Amniotic epithelial cell (primary cell): ENCODE measurements around the gene CTDSPL.

Source experiments
- DNase-seq: peaks from one replicate; pipeline ENCODE4 v3.0.0-alpha.2; 2010; ENCODE audit warnings: low read depth

The CTDSPL gene

GRCh38 chr3:38002940-38003339, 141.3 kb downstream of the CTDSPL start:
- no peak for DNase-seq

- DNase-seq: peak; percentile 28
These were observed 141.7 kb downstream of the CTDSPL start for GRCh38 chr3:38003371-38003816.

GRCh38 chr3:38003817-38004414, 142.2 kb downstream of the CTDSPL start:
- no peak for DNase-seq

GRCh38 chr3:38004415-38005075, 142.9 kb downstream of the CTDSPL start:
- DNase-seq: peak; percentile 47

GRCh38 chr3:38005076-38006020, 143.7 kb downstream of the CTDSPL start:
- DNase-seq: no peak

- no peak for DNase-seq
These were observed 144.4 kb downstream of the CTDSPL start for GRCh38 chr3:38006031-38006430.

- DNase-seq: no peak
These were observed 144.8 kb downstream of the CTDSPL start for GRCh38 chr3:38006445-38006995.

GRCh38 chr3:38007754-38008090, 146.0 kb downstream of the CTDSPL start:
- no peak for DNase-seq

GRCh38 chr3:38008191-38008701, 146.6 kb downstream of the CTDSPL start:
- DNase-seq: no peak

- DNase-seq: no peak
These were observed 147.4 kb downstream of the CTDSPL start for GRCh38 chr3:38008971-38009580.

GRCh38 chr3:38009807-38010591, 148.3 kb downstream of the CTDSPL start:
- no peak for DNase-seq

- no peak for DNase-seq
These were observed 149.4 kb downstream of the CTDSPL start for GRCh38 chr3:38011111-38011510.

GRCh38 chr3:38015485-38015884, 153.8 kb downstream of the CTDSPL start:
- DNase-seq: no peak

- DNase-seq: no peak
These were observed 154.3 kb downstream of the CTDSPL start for GRCh38 chr3:38015984-38016383.

- no peak for DNase-seq
These were observed 154.7 kb downstream of the CTDSPL start for GRCh38 chr3:38016410-38016809.

- DNase-seq: no peak
These were observed 155.3 kb downstream of the CTDSPL start for GRCh38 chr3:38016847-38017444.

GRCh38 chr3:38017445-38018295, 156.0 kb downstream of the CTDSPL start:
- DNase-seq: no peak

GRCh38 chr3:38018296-38019266, 156.9 kb downstream of the CTDSPL start:
- DNase-seq: no peak
